Rectal smooth muscle tissue (tissue), 1 donor: Measurements from ENCODE around the gene SGCE.

Experiments used
- H3K27ac ChIP-seq: one replicate; pipeline ENCODE4 v1.7.0; 2013; ENCODE audit warnings: low read depth, low read length, inconsistent platforms
- H3K27me3 ChIP-seq: one replicate; pipeline ENCODE4 v1.7.0; 2013; ENCODE audit warnings: low read length; ENCODE audit not compliant: control insufficient read depth, insufficient read depth
- H3K36me3 ChIP-seq: one replicate; pipeline ENCODE4 v1.7.0; 2013; ENCODE audit warnings: low read length; ENCODE audit not compliant: control insufficient read depth, insufficient read depth
- H3K4me1 ChIP-seq: one replicate; pipeline ENCODE4 v1.7.0; 2013; ENCODE audit warnings: low read length; ENCODE audit not compliant: control insufficient read depth, insufficient read depth
- H3K4me3 ChIP-seq: one replicate; pipeline ENCODE4 v1.7.0; 2013; ENCODE audit warnings: low read length
- H3K9ac ChIP-seq: one replicate; pipeline ENCODE4 v1.7.0; 2013; ENCODE audit warnings: low read length

SGCE gene

GRCh38 chr7:94576316-94576715 lies 79.6 kb downstream of the SGCE start:
- Histone ChIP-seq H3K27ac (no peak overlapping the region), H3K4me3 (no peak overlapping the region), H3K9ac (no peak overlapping the region), H3K27me3 (no peaks in the 10 kb centered on the region), H3K36me3 (peaks cover 3% of the 10 kb centered on the region), H3K4me1 (no peaks in the 10 kb centered on the region)

- H3K4me3 ChIP-seq: no peak overlapping the region
- peaks cover 3% of the 10 kb centered on the region for H3K36me3 ChIP-seq
- no peak overlapping the region for H3K27ac ChIP-seq
- no peaks in the 10 kb centered on the region for H3K4me1 ChIP-seq
- H3K27me3 ChIP-seq: no peaks in the 10 kb centered on the region
- no peak overlapping the region for H3K9ac ChIP-seq
Observed at GRCh38 chr7:94575646-94576045, 80.3 kb downstream of the SGCE start.

- Histone ChIP-seq H3K36me3 (peaks cover 3% of the 10 kb centered on the region), H3K27ac (no peak overlapping the region), H3K4me1 (no peaks in the 10 kb centered on the region)
Observed at GRCh38 chr7:94571816-94572215, 84.1 kb downstream of the SGCE start.

GRCh38 chr7:94567396-94567795 lies 88.5 kb downstream of the SGCE start:
- no peak overlapping the region for H3K9ac ChIP-seq
- no peaks in the 10 kb centered on the region for H3K4me1 ChIP-seq
- no peak overlapping the region for H3K27ac ChIP-seq
- H3K4me3 ChIP-seq: no peak overlapping the region
- no peaks in the 10 kb centered on the region for H3K27me3 ChIP-seq
- no peaks in the 10 kb centered on the region for H3K36me3 ChIP-seq

More at GRCh38 chr7:94571816-94572215, 84.1 kb downstream of the SGCE start:
- H3K27me3 ChIP-seq: no peaks in the 10 kb centered on the region
- H3K4me3 ChIP-seq: no peak overlapping the region
- H3K9ac ChIP-seq: no peak overlapping the region

- no peak overlapping the region for H3K9ac ChIP-seq
- peaks cover 2% of the 10 kb centered on the region for H3K4me1 ChIP-seq
- H3K36me3 ChIP-seq: no peaks in the 10 kb centered on the region
- H3K27me3 ChIP-seq: no peaks in the 10 kb centered on the region
- no peak overlapping the region for H3K4me3 ChIP-seq
- H3K27ac ChIP-seq: no peak overlapping the region
Observed at GRCh38 chr7:94565247-94565894, 90.6 kb downstream of the SGCE start.

- H3K27me3 ChIP-seq: no peaks in the 10 kb centered on the region
- H3K4me1 ChIP-seq: peaks cover 2% of the 10 kb centered on the region
- H3K27ac ChIP-seq: no peak overlapping the region
- H3K4me3 ChIP-seq: no peak overlapping the region
- no peaks in the 10 kb centered on the region for H3K36me3 ChIP-seq
- H3K9ac ChIP-seq: no peak overlapping the region
Observed at GRCh38 chr7:94562525-94562924, 93.4 kb downstream of the SGCE start.

GRCh38 chr7:94561841-94562514 lies 94.0 kb downstream of the SGCE start:
- Histone ChIP-seq H3K4me1 (peaks cover 2% of the 10 kb centered on the region), H3K4me3 (no peak overlapping the region), H3K9ac (no peak overlapping the region), H3K36me3 (no peaks in the 10 kb centered on the region), H3K27me3 (no peaks in the 10 kb centered on the region), H3K27ac (no peak overlapping the region)

- Histone ChIP-seq H3K4me1 (peaks cover 2% of the 10 kb centered on the region), H3K27me3 (no peaks in the 10 kb centered on the region), H3K9ac (no peak overlapping the region), H3K36me3 (no peaks in the 10 kb centered on the region), H3K4me3 (no peak overlapping the region), H3K27ac (no peak overlapping the region)
Observed at GRCh38 chr7:94559972-94560371, 96.0 kb downstream of the SGCE start.

GRCh38 chr7:94557215-94557614 lies 98.7 kb downstream of the SGCE start:
- no peak overlapping the region for H3K4me3 ChIP-seq
- no peak overlapping the region for H3K9ac ChIP-seq
- H3K27ac ChIP-seq: no peak overlapping the region
- no peaks in the 10 kb centered on the region for H3K36me3 ChIP-seq
- H3K4me1 ChIP-seq: peaks cover 2% of the 10 kb centered on the region
- H3K27me3 ChIP-seq: no peaks in the 10 kb centered on the region

- Histone ChIP-seq H3K36me3 (no peaks in the 10 kb centered on the region), H3K4me1 (no peaks in the 10 kb centered on the region), H3K9ac (no peak overlapping the region), H3K27ac (no peak overlapping the region), H3K27me3 (no peaks in the 10 kb centered on the region), H3K4me3 (no peak overlapping the region)
Observed at GRCh38 chr7:94556028-94556427, 99.9 kb downstream of the SGCE start.

- H3K27ac ChIP-seq: no peak overlapping the region
- H3K36me3 ChIP-seq: no peaks in the 10 kb centered on the region
Observed at GRCh38 chr7:94547126-94547525, 108.8 kb downstream of the SGCE start.

GRCh38 chr7:94540428-94540827 lies 115.5 kb downstream of the SGCE start:
- H3K4me1 ChIP-seq: no peaks in the 10 kb centered on the region
- H3K27me3 ChIP-seq: no peaks in the 10 kb centered on the region
- H3K36me3 ChIP-seq: peaks cover 3% of the 10 kb centered on the region
- no peak overlapping the region for H3K9ac ChIP-seq
- no peak overlapping the region for H3K27ac ChIP-seq
- H3K4me3 ChIP-seq: no peak overlapping the region

More at GRCh38 chr7:94547126-94547525, 108.8 kb downstream of the SGCE start:
- no peak overlapping the region for H3K4me3 ChIP-seq
- H3K9ac ChIP-seq: no peak overlapping the region
- no peaks in the 10 kb centered on the region for H3K4me1 ChIP-seq
- no peaks in the 10 kb centered on the region for H3K27me3 ChIP-seq
